ENCODE results near the gene CENPA.
A peak's percentile ranks its signal among the peaks of the same experiment; 100 is the strongest.

CENPA gene

GRCh38 chr2:26763019-26763418 lies 22.8 kb upstream of the CENPA start:
- DNase-seq, result no peak

- DNase-seq, result peak; percentile 89 to 90 (median 90)
Observed at GRCh38 chr2:26764078-26764887, 21.6 kb upstream of the CENPA start, which contains the start of gene SLC35F6. TSS of gene SLC35F6 (plus strand) at chr2:26764284. CDS start at chr2:26764350, 66 bp downstream.

- DNase-seq, result peak in 1 of 3 experiments; percentile 54
Observed at GRCh38 chr2:26764906-26765305, 20.9 kb upstream of the CENPA start.

GRCh38 chr2:26765475-26766200 lies 20.2 kb upstream of the CENPA start:
- no peak for DNase-seq

- no peak for DNase-seq
Observed at GRCh38 chr2:26767129-26767528, 18.7 kb upstream of the CENPA start.

- DNase-seq, result no peak
Observed at GRCh38 chr2:26767894-26768487, 17.9 kb upstream of the CENPA start.

- no peak for DNase-seq
Observed at GRCh38 chr2:26768759-26769088, 17.1 kb upstream of the CENPA start.

- DNase-seq, result no peak
Observed at GRCh38 chr2:26769089-26769761, 16.6 kb upstream of the CENPA start.

- DNase-seq, result no peak
Observed at GRCh38 chr2:26770986-26771586, 14.8 kb upstream of the CENPA start.

- DNase-seq, result peak in 1 of 3 experiments; percentile 5
Observed at GRCh38 chr2:26772064-26773001, 13.5 kb upstream of the CENPA start.

GRCh38 chr2:26776195-26776800 lies 9.6 kb upstream of the CENPA start:
- DNase-seq, result no peak

- DNase-seq, result no peak
Observed at GRCh38 chr2:26778098-26778497, 7.8 kb upstream of the CENPA start.

GRCh38 chr2:26778507-26778906 lies 7.3 kb upstream of the CENPA start:
- DNase-seq, result no peak

- DNase-seq, result no peak
Observed at GRCh38 chr2:26780203-26780760, 5.6 kb upstream of the CENPA start.

GRCh38 chr2:26782876-26783704 lies 2.8 kb upstream of the CENPA start:
- no peak for DNase-seq

GRCh38 chr2:26784570-26785234 lies 1.2 kb upstream of the CENPA start:
- DNase-seq, result peak in 1 of 3 experiments; percentile 47

- peak in 2 of 3 experiments; percentile 49 to 73 for DNase-seq
Observed at GRCh38 chr2:26786207-26787028, 562 bp downstream of the CENPA start.

GRCh38 chr2:26792720-26793119 lies 6.9 kb downstream of the CENPA start:
- DNase-seq, result no peak

All from NCI-H1417 (cell line).